A549 treated with AZD2906 at 1 μM for 4 hours (cell line): Measurements from ENCODE around the gene FBXO4. TPM values are rescaled to one million over a fixed set of nuclear protein-coding genes. Genes with fewer than 3 reads are reported as not detected.

Experiments used
- total RNA-seq: library from RNA; stranded (reverse); fragments of 200-300 nt; extraction: Qiagen RNA extraction; gene quantifications from 5 replicates; pipeline ENCODE4 v1.2.3, GENCODE V29; 2022

FBXO4 gene
- 6.1 to 7.7 TPM (median 7.1 TPM) in 5 replicates for total RNA-seq

GRCh38 chr5:41924872-41925554, at the start of gene FBXO4:
Gene FBXO4 (plus strand): TSS chr5:41925281. CDS start chr5:41925310, 29 bp downstream.

GRCh38 chr5:41903892-41904799, 20.9 kb upstream of the FBXO4 start, which contains the start of gene RIMOC1:
Gene RIMOC1 (plus strand): TSS chr5:41904344. CDS start chr5:41904368, 24 bp downstream.

Other genes with a start within 250 kb of the FBXO4 start
- gene OXCT1, start 54.9 kb upstream of the FBXO4 start, total RNA-seq = 2.6 to 3.2 TPM (median 2.7 TPM) in 5 replicates
- gene RIMOC1, start 20.9 kb upstream of the FBXO4 start, total RNA-seq = 9.0 to 11.9 TPM (median 10.3 TPM) in 5 replicates